Glutamatergic neuron (in vitro differentiated cells): ENCODE measurements around the gene LACRT. TPM values are rescaled to one million over a fixed set of nuclear protein-coding genes. Genes with fewer than 3 reads are reported as not detected.

Experiments used
- DNase-seq: peaks from one replicate; pipeline ENCODE4 v3.0.0; 2022
- H3K27ac Mint-ChIP-seq: one replicate; pipeline ENCODE4 v1.8.0; 2020; ENCODE audit warnings: mild to moderate bottlenecking, mixed read lengths, inconsistent platforms; ENCODE audit not compliant: unreplicated experiment
- H3K27me3 Mint-ChIP-seq: one replicate; pipeline ENCODE4 v1.8.0; 2020; ENCODE audit warnings: mild to moderate bottlenecking, moderate library complexity, mixed read lengths, inconsistent platforms; ENCODE audit not compliant: unreplicated experiment
- H3K36me3 Mint-ChIP-seq: one replicate; pipeline ENCODE4 v1.8.0; 2020; ENCODE audit warnings: mild to moderate bottlenecking, mixed read lengths, inconsistent platforms; ENCODE audit not compliant: unreplicated experiment
- H3K4me1 Mint-ChIP-seq: one replicate; pipeline ENCODE4 v1.8.0; 2020; ENCODE audit warnings: mild to moderate bottlenecking, low read depth, mixed read lengths, inconsistent platforms; ENCODE audit not compliant: unreplicated experiment
- H3K4me3 Mint-ChIP-seq: one replicate; pipeline ENCODE4 v1.8.0; 2020; ENCODE audit warnings: mild to moderate bottlenecking, mixed read lengths, inconsistent platforms; ENCODE audit not compliant: unreplicated experiment
- H3K9me3 Mint-ChIP-seq: one replicate; pipeline ENCODE4 v1.8.0; 2020; ENCODE audit warnings: mild to moderate bottlenecking, moderate library complexity, mixed read lengths, inconsistent platforms; ENCODE audit not compliant: unreplicated experiment
- CTCF ChIP-seq: fragments of 200-600 bp; sonication (generic); IDR thresholded peaks from one replicate; pipeline ENCODE4 v1.5.0; 2021; ENCODE audit not compliant: partially characterized antibody, unreplicated experiment
- total RNA-seq: library from RNA; stranded (reverse); fragmentation: NEBNext Ultra II Directional; extraction: Animal tissue kit (Norgen Biotek cat#: 25700); gene quantifications from one replicate; pipeline ENCODE4 v1.2.1, GENCODE V29; 2021; ENCODE audit not compliant: unreplicated experiment

Gene LACRT
- total RNA-seq, 1 donor from 2014 or later, result not detected

- TF ChIP-seq CTCF, result no peak
- H3K36me3 Mint-ChIP-seq, result peaks cover 5% of the 10 kb centered on the region
- no peak overlapping the region for H3K27ac Mint-ChIP-seq
- H3K4me1 Mint-ChIP-seq, result no peaks in the 10 kb centered on the region
- no peak overlapping the region for H3K4me3 Mint-ChIP-seq
- H3K27me3 Mint-ChIP-seq, result peaks cover 5% of the 10 kb centered on the region
- H3K9me3 Mint-ChIP-seq, result peaks cover 5% of the 10 kb centered on the region
- no peak for DNase-seq
Observed at GRCh38 chr12:54608156-54608555, 26.5 kb downstream of the LACRT start.

- H3K4me3 Mint-ChIP-seq, result no peak overlapping the region
- peaks cover 5% of the 10 kb centered on the region for H3K36me3 Mint-ChIP-seq
- H3K4me1 Mint-ChIP-seq, result peaks cover 7% of the 10 kb centered on the region
- no peak for DNase-seq
- peaks cover 5% of the 10 kb centered on the region for H3K27me3 Mint-ChIP-seq
- no peak overlapping the region for H3K27ac Mint-ChIP-seq
- peaks cover 8% of the 10 kb centered on the region for H3K9me3 Mint-ChIP-seq
- no peak for TF ChIP-seq CTCF
Observed at GRCh38 chr12:54606556-54606955, 28.1 kb downstream of the LACRT start.

GRCh38 chr12:54605138-54605970 is 29.3 kb downstream of the LACRT start:
- H3K36me3 Mint-ChIP-seq, result peaks cover 5% of the 10 kb centered on the region
- H3K27me3 Mint-ChIP-seq, result peaks cover 7% of the 10 kb centered on the region
- H3K4me3 Mint-ChIP-seq, result no peak overlapping the region
- no peak for DNase-seq
- peaks cover 7% of the 10 kb centered on the region for H3K4me1 Mint-ChIP-seq
- no peak for TF ChIP-seq CTCF
- peaks cover 8% of the 10 kb centered on the region for H3K9me3 Mint-ChIP-seq
- H3K27ac Mint-ChIP-seq, result no peak overlapping the region

- Mint-ChIP-seq H3K27ac (no peak overlapping the region), H3K4me1 (peaks cover 7% of the 10 kb centered on the region), H3K9me3 (peaks cover 8% of the 10 kb centered on the region), H3K4me3 (no peak overlapping the region), H3K36me3 (peaks cover 5% of the 10 kb centered on the region), H3K27me3 (peaks cover 7% of the 10 kb centered on the region)
- DNase-seq, result no peak
- no peak for TF ChIP-seq CTCF
Observed at GRCh38 chr12:54604436-54604835, 30.3 kb downstream of the LACRT start.

GRCh38 chr12:54603872-54604271 is 30.8 kb downstream of the LACRT start:
- TF ChIP-seq CTCF, result no peak
- DNase-seq, result no peak
- H3K27me3 Mint-ChIP-seq, result peaks cover 7% of the 10 kb centered on the region
- H3K27ac Mint-ChIP-seq, result no peak overlapping the region
- H3K4me1 Mint-ChIP-seq, result peaks cover 7% of the 10 kb centered on the region
- H3K36me3 Mint-ChIP-seq, result peaks cover 5% of the 10 kb centered on the region
- peaks cover 8% of the 10 kb centered on the region for H3K9me3 Mint-ChIP-seq
- no peak overlapping the region for H3K4me3 Mint-ChIP-seq
